C4-2B (cell line): ENCODE data around the gene LCP2.

Experiments used
- H3K27ac ChIP-seq: fragments of 450-650 bp; 2 replicates; pipeline ENCODE4 v1.5.1; 2017
- ZFX ChIP-seq: fragments of 450-650 bp; IDR thresholded peaks from 2 replicates; pipeline ENCODE4 v1.6.1; 2017
- TF ChIP-seq, protein P1 (sequence below): fragments of 450-650 bp; conservative IDR thresholded peaks from 2 replicates; pipeline ENCODE4 v1.5.1; 2017; ENCODE audit warnings: mild to moderate bottlenecking

Gene LCP2

DNA sequence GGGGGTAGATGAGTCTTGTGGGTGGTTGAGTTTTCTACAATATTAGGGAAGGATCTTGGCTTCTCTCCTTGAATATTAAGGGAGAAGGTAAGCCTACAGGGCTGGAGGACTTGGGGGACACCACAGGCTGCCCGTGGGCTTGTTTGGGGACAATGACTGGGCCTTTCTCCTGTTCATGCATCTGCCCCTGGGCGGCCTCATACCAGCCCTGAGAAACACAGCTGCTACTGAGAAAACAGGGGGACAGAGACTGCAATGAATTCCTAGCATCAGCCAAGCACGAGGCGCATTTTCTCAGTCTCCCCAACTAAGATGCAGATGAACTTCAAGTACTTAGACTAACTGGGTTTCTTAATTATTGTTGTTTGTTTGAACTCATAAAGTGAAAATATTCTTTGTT, 40.2 kb downstream of the LCP2 start:
- no peak overlapping the region for H3K27ac ChIP-seq
- TF ChIP-seq ZFX, result no peak
- TF ChIP-seq, protein P1, sequence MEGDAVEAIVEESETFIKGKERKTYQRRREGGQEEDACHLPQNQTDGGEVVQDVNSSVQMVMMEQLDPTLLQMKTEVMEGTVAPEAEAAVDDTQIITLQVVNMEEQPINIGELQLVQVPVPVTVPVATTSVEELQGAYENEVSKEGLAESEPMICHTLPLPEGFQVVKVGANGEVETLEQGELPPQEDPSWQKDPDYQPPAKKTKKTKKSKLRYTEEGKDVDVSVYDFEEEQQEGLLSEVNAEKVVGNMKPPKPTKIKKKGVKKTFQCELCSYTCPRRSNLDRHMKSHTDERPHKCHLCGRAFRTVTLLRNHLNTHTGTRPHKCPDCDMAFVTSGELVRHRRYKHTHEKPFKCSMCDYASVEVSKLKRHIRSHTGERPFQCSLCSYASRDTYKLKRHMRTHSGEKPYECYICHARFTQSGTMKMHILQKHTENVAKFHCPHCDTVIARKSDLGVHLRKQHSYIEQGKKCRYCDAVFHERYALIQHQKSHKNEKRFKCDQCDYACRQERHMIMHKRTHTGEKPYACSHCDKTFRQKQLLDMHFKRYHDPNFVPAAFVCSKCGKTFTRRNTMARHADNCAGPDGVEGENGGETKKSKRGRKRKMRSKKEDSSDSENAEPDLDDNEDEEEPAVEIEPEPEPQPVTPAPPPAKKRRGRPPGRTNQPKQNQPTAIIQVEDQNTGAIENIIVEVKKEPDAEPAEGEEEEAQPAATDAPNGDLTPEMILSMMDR, result no peak

DNA sequence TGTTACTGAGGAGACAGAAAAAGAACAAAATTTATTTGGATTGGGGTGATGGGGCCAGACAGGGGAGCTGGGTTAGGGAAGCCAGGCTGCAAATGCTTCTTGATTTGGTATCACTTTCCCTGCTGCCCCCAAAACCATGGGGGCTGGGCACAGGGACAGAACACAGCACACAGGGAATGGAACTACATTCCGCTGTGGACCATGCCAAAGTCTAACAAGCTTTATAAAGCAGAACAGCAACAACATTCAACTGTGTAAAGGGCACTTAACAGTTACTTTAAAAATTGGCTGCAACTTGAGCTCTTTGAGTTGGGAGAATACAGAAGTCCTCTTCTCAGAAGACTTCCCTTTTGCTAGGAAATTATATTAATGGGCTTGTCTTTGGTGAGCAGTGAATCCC, 41.0 kb downstream of the LCP2 start:
- no peak overlapping the region for H3K27ac ChIP-seq
- TF ChIP-seq, protein P1, result no peak
- no peak for TF ChIP-seq ZFX

DNA sequence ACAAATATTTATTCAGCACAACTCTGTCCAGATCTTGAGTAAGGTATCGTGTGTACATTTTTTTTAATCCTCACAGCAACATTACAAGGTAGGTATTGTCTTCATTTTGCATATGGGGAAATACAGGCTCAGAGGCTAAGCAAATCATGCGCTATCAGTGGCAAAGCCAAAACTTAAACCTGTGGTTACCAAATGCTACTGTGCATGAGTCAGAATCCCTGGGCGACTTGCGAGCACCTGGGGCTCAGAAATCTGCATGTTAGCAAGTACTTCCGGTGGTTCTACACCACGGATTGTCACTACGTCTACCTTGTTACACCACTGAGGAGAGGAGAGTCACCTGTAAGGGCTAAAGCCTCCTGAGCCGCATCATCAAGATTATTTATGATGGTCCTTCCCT, 43.5 kb downstream of the LCP2 start:
- peak overlapping the region; percentile 34; the same call in 1 of the 2 replicates for H3K27ac ChIP-seq
- TF ChIP-seq ZFX, result no peak
- TF ChIP-seq, protein P1, result no peak

DNA sequence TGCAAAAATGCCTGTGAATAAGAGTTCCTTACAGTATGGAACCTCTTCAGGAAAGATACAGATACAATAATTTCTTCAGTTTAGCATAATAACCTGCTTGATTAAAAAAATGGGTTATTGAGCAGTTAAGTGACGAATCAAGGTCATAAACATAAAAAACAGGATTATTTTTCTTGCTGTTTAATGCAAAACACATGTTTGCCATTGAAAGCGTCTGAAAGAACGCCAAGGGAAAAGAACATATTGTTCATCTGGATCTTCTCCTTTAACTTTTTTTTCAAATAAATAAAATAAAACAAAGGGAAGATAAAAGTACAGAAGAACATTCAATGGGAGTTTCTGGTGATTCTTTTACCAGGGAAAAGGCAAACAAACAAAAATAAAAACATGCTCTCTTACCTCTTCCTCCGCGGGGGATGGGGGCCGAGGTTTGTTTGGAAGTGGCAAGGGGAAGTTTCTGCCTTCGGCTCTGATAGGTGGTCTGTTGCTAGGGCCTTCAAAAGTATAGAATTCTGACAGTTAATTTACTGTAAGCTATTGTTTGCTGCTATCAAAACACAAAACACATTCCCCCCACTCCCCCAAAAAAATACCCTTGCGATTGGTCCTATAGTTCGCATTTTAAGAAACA, 44.7 kb downstream of the LCP2 start:
- no peak overlapping the region for H3K27ac ChIP-seq
- no peak for TF ChIP-seq ZFX
- TF ChIP-seq, protein P1, result no peak

DNA sequence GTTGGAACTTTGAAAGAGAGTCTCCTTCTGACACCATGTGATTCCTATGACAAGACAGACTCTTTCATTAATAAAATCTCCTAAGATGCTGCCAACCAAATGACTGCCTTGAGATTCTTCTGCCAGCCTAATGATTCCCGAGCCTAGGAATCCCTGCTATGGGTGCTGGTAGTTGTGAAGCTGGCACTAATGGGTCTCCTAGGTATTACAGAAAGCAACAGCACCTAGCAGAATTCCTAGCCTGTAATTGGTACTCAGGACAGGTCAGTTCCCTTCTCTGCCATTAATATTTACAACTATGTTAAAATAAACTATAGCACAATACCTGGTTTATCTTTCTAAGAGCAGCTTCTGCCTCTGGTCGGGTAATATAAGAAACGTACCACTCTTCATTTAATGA, 45.5 kb downstream of the LCP2 start:
- TF ChIP-seq, protein P1, result no peak
- TF ChIP-seq ZFX, result no peak
- no peak overlapping the region; the same call in 1 of the 2 replicates for H3K27ac ChIP-seq

DNA sequence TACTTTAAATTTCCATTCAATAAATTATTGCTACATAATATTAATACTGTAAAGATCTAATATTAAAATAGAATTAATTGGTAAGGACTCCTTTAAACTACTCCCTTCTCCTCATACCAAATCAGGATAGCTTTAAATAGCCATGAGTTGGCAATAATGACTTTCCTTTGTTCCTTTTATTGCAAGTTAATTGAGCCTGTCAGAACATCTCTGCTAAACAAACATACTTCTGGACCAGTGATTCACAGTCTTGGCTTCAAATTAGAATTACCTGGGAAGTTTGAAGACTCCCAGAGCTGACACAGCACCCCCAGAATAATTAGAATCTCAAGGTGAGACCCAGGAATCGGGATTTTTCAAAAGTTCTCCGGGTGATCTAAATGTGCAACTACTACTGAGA, 46.1 kb downstream of the LCP2 start:
- no peak for TF ChIP-seq ZFX
- TF ChIP-seq, protein P1, result no peak
- no peak overlapping the region for H3K27ac ChIP-seq

DNA sequence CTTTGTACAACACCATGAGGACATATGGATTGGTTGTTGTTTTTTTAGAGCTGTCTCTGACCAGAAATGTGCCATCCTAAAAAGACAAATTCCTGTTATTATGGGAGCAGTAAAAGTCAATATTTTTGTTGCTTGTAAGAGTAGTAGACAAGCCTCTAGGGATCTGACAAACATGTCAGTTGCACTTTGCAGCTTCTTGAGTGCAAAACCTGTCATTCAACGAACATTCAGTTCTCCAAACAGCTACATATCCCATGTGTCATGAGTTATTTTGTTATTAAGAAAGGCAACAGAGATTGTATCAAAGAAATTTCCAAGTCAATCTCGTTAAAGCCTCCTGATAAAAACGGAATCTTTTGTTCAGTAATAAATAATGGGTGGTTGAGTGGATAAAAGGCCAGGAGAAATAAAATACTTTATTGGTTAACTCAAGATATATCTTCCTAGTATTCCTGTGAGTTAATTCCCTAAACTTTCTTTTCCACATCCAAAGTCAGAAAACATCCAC, 46.7 kb downstream of the LCP2 start:
- H3K27ac ChIP-seq, result no peak overlapping the region
- TF ChIP-seq, protein P1, result no peak
- no peak for TF ChIP-seq ZFX
